ENCODE results near the gene LMF2.
"Not testable (repeated sequence)": the region's sequence is repeated elsewhere in the genome, so short reads cannot be mapped to it uniquely, and the experiment has no call there.

LMF2 gene
- total RNA-seq = 53.5 to 170 (median 119) reads per million in 3 experiments

DNA sequence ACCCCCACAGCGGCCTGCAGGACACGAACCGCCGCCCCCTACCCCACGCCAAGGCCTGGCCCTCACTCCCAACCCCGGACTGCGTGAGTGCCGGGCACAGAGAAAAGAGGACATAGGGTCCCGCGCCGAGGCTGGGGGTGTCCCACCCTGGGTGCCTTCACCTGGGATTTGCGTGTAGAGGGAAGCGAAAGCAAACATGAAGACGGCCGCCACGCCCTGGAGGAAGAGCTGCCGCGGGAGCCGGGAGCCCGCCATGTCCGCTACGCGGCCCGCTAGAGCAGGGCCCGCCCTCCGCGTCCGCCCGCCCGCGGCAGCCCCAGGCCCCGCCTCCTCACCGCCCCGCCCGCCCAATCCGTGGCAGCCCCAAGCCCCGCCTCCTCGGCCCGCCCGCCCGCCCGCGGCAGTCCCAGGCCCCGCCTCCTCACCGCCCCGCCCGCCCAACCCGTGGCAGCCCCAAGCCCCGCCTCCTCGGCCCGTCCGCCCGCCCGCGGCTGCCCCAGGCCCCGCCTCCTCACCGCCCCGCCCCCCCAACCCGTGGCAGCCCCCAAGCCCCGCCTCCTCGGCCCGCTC lies at the start of gene LMF2:
Gene LMF2 (minus strand): TSS at position 282 of the 570 bp plus-strand sequence. CDS start 27 bp downstream, at position 255.
- DNase-seq = peak; percentile 88

DNA sequence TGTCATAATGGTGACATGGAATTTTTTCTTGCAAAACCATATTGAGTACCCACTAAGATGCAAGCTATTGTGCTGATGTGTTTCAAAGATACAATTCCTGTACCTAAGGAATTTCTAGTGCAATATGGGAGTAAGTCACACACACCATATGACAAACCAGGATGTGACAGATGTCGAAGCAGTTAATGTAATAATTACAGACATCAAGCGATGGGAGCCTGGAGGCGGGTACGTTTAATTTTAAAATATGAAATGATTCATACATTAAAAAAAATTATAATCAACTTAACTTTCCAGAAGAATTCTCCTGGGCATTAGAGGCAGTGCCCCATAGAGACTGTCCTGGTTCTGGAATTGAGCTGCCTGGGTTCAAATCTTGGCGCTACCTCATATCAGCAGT lies 49.2 kb upstream of the LMF2 start:
- DNase-seq = no peak

DNA sequence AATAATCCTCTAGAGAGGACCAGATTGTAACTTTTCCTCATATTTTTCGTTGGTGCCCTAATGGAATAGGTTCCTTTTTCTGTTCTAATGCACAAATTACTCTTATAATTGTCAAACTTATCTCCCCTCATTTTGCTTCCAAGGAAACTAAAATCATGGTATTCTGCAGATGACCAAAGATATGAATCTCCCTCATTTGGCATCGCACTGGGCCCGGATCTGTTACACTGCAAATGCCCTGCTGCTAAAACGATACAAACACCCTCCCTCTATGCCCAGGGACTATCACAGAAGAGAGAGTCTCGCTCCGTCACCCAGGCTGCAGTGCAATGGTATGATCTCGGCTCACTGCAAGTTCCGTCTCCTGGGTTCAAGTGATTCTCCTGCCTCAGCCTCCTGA lies 45.8 kb upstream of the LMF2 start:
- DNase-seq = no peak

- DNase-seq = no peak
Measured at GRCh38 chr22:50551160-50551752, 43.8 kb upstream of the LMF2 start.

GRCh38 chr22:50550395-50550794 lies 42.9 kb upstream of the LMF2 start:
- DNase-seq = no peak

- DNase-seq = no peak
Measured at GRCh38 chr22:50548921-50549790, 41.7 kb upstream of the LMF2 start.

DNA sequence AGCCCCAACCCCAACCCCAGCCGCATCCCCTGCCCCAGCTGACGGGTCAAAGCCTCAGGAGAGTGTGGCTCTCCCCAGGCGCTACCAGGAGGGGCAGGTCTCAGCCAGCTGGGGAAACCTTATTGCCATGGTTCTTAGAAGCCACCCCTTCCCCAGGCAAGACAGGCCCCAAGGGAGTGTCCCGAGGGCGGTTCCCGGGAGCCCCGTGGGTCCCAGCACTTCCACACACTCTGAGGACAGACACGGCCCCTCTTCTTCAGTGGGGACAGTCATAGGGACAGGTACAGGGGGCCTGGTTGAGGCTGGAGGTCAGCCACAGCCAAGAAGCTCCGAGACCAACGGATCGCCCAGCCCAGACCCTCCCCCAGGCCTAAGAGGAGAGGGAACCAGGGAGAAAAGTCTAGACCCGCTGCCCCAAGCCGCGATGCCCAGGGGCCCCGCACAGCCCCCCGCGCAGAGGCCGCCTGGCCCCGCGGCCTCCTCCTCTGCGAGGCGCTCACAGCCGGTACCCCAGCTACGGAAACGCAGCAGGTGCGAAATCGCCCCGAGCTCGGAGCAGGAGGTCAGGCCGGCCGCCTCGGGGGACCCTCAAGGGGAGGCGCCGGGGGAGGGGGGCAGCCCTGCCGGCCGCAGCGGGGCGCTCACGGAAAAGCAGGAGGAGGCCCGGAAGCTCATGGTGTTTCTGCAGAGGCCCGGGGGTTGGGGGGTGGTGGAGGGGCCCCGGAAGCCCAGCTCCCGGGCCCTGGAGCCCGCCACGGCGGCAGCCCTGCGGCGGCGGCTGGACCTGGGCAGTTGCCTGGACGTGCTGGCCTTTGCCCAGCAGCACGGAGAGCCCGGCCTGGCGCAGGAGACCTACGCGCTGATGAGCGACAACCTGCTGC lies 40.8 kb upstream of the LMF2 start:
- peak; percentile 63 for DNase-seq

- no peak for DNase-seq
Measured at GRCh38 chr22:50547263-50547985, 39.9 kb upstream of the LMF2 start.

DNA sequence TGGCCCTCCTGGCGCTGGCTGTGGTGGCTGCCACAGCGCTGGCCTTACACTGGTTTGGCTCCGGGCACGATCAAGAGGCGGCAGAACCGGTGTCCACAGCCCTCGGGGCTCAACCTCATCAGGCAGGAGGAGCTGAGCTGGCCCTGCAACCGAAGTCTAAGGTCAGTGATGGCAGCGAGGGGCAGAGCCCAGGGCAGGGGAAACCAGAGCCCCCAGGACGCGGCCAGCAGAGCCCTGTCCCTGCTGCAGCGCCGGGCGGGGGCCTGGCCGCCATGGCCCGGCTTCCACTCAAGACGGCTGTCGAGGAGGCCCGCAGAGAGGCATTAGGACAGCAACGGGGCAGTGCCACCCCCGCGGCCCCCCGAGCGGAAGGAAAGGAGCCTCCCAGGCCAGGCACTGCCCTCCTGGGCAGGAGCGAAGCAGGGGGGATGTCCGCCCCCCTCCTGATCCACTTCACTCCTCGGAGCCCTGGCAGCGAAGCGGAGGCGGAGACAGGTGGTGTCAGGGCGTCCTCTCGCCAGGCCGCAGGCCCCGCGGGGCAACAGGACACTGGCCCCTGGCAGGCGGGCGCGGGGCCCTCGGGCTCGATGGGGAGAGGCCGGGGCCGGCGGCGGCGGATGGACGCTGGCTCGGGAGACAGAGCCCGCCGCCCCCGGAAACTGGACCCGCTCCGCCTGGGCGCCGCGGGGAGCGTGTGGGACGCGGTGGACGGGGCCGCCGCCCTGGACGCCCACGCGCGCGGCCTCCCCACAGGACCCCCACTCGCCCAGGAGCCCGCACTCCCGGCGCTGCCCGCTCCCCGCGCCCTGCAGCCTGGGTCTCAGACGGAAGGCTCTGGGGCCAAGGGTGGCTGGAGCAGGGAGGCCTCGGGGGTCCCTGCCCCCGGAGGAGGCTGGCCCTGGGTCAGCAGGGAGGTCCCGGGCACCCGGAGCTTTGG lies 39.1 kb upstream of the LMF2 start:
- no peak for DNase-seq

- no peak for DNase-seq
Measured at GRCh38 chr22:50545522-50546325, 38.2 kb upstream of the LMF2 start, which contains the start of gene KLHDC7B. KLHDC7B (plus strand) TSS chr22:50545899; CDS start chr22:50546244, 345 bp downstream.

DNA sequence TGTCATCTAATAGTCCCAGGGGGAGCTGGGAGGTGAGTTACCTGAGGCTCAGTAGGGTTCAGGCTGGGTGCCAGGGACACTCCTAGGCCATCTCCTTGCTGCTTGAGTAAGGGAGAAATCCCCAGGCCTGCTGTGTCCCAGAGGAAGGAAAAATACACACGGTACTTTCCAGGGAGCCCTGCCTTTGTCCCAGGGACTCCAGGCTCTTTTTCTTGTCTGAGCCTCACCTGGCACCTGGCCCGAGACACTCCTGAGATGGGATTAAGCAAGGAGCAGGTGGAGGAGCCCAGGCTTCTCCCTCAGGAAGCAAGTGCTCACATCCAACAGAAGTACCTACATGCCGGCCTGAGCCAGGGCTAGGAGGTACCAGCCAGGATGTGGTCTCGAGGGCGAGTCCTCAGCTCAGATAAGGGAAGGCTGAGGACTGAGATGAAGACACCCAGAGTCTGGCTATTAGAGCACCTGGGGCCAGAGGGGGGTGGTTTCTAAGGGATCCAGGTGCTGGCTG lies 37.3 kb upstream of the LMF2 start:
- DNase-seq = no peak

- peak; percentile 72 for DNase-seq
Measured at GRCh38 chr22:50544078-50544745, 36.7 kb upstream of the LMF2 start.

DNA sequence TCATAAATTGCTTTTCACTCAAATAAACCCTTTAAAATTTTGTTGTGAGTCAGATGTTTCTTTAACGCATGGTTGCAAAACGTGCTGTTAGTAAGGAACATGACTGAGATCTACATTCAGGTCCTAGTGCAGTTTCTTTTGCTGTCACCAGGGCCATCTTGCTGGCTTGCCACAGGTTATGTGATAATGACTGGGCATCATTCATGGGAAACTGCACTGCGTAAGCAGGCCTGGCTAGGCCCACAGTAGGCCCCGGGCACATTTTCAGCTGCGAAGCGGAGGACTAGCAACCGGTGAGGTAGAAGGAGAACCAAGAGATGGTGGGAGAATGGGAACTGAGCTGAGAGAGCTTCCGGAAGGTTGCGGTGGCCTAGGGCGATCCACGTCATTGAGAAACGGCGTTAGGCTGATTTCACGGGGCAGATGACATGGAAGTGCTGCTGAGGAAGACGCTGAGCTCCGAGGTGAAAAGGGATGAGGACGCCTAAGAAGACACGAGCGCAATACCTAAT lies 35.0 kb upstream of the LMF2 start:
- no peak for DNase-seq

- DNase-seq = not testable (repeated sequence)
Measured at GRCh38 chr22:50541667-50542026, 34.1 kb upstream of the LMF2 start.

DNA sequence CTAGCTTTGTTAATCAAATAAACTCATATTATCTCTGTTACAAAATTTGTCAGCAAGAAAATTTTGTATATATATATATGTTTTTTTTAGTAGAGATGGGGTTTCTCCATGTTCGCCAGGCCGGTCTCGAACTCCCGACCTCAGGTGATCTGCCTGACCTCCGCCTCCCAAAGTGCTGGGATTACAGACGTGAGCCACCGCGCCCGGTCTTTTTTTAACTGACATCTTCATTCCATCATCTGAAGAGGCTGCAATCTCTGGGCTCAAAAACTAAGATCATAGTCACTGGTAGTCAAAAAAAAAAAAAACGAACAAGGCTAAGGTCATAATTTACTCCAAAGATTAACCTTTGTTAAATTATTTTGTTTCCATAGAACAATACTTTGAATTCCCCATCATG lies 32.9 kb upstream of the LMF2 start:
- DNase-seq = no peak

DNA sequence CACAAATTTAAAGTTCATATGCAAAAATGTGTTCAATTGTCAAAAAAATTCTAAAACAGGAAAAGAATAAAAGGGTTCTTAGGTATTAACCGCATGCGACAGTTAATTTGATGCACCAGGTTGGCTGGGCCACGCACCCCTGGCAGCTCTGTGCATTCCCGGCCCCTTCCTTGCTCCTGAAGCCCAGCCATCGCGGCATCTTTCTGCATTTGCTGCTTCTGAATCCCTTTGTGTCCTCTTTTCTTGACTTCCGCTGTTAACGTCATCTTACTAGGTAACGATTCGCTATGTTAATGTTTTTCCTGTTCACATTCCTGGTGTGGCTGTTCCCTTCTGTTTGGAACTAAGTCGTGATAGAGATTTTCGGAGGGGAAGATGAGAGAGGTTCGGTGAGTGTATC lies 30.3 kb upstream of the LMF2 start:
- no peak for DNase-seq

- DNase-seq = no peak
Measured at GRCh38 chr22:50536226-50536625, 28.7 kb upstream of the LMF2 start.

GRCh38 chr22:50535113-50535512 lies 27.6 kb upstream of the LMF2 start:
- no peak for DNase-seq
